ENCODE measurements around the gene ASXL1. TPM values are rescaled to one million over a fixed set of nuclear protein-coding genes. Genes with fewer than 3 reads are reported as not detected.
"Not testable (repeated sequence)": the region's sequence is repeated elsewhere in the genome, so short reads cannot be mapped to it uniquely, and the experiment has no call there.

Gene ASXL1
- polyA plus RNA-seq, 3 donors = 55.7 to 79.7 (median 74.6) TPM

DNA sequence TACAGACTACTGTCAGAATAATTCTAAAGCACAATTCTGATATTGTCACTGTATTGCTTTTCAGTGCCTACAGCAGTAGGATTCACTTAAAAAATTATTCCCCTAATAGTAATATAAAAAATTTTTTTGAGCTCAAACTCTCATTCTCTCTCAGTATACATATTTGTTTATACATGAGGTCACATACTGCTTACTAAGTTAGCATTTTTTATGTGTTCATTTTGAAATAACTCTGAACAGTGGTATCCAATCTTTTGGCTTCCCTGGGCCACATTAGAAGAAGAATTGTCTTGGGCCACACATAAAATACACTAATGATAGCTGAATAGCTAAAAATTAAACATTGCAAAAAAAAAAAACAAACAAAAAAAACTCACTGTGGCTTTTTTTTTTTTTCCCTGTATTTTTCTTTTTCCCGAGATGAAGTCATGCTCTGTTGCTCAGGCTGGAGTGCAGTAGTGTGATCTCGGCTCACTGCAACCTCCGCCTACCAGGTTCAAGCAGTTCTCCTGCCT lies 38.6 kb downstream of the ASXL1 start:
- no peak for DNase-seq

DNA sequence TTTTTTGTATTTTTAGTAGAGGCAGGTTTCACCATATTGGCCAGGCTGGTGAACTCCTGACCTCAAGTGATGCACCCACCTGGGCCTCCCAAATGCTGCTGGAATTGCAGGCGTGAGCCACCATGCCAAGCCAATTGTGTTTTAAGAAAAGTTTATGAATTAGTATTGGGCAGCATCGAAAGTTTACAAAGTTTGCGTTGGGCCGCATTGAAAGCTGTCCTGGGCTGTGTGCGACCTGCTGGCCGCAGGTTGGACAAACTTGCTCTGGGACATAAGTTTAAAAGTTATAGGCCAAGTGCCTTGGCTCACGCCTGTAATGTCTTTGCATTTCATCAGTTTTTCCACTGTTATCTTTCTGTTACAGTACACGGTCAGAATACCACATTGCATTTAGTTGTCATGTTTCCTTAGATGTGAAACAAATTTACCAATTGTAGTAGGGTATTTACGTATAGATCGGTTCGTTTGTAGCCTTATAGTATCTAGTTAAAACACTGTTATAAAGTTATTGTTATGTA lies 39.5 kb downstream of the ASXL1 start:
- no peak for DNase-seq

DNA sequence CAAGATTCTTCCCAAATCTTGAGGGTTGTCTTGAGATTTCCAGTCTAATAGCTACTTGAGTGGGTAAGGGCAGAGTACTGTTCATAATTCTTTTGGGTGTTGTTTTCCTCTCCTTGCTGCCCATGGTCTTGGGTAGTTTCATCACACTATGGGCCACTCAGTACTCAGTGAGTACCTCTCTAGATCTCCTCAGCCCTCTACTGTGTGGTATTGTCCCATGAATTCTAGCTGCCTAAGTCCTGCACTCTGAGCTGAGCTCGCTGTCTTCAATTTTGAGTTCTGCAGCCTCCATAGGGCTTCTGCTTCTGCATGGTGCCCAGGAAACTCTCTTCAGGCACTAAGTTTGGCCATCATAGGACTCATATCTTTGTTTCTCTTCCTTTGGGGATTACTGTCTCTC lies 42.3 kb downstream of the ASXL1 start:
- no peak for DNase-seq

DNA sequence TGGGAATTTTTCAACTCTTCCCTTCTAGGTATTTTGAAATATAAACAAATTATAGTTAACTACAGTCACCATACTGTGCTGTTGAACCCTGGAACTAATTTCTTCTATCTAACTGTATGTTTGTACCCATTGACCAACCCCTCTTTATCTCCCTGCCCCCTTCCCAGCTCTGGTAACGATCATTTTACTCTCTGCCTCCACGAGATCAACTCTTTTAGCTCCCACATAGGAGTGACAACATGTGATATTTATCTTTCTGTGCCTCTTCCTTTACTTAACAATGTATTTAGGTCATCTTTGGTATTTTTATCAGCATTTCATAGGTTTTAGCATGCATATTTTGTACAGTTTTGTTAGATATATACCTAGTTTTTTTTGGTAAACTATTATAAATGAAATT lies 45.9 kb downstream of the ASXL1 start:
- no peak for DNase-seq

DNA sequence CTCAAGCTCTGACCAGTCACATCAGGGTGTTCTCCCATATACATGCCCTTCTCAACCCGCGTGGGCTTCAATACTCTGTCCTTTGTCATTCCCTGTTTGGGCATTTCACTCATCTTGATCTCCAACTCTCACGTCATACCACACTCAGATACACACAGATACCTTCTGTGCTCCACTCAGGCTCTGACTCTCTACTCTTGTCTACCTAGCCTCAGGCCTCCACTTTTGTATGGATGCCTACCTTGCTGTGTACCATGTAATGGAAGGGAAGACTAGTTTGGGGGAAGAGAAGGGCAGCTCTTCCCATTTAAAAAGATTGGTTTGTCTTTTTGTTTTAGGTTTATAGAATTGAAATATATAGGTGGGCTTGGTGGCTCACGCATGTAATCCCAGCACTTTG lies 48.6 kb downstream of the ASXL1 start:
- no peak for DNase-seq

DNA sequence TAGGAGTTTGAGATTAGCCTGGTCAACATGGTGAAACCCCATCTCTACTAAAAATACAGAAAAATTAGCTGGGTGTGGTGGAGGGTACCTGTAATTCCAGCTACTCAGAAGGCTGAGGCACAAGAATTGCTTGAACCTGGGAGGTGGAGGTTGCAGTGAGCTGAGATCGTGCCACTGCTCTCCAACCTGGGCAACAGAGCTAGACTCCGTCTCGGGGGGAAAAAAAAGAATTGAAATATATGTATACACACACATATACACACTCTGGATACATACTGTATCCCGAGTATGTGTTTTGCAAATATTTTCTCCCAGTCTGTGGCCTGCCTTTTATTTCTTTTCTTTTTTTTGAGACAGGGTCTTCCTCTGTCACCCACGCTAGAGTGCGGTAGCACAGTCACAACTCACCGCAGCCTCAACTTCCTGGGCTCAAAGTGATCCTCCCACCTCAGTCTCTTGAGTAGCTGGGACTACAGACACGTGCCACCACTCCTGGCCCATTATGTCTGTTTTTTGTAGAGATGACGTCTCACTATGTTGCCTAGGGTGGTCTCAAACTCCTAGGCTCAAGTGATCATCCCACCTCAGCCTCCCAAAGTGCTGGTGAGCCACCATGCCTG lies 49.1 kb downstream of the ASXL1 start:
- not testable (repeated sequence) for DNase-seq

DNA sequence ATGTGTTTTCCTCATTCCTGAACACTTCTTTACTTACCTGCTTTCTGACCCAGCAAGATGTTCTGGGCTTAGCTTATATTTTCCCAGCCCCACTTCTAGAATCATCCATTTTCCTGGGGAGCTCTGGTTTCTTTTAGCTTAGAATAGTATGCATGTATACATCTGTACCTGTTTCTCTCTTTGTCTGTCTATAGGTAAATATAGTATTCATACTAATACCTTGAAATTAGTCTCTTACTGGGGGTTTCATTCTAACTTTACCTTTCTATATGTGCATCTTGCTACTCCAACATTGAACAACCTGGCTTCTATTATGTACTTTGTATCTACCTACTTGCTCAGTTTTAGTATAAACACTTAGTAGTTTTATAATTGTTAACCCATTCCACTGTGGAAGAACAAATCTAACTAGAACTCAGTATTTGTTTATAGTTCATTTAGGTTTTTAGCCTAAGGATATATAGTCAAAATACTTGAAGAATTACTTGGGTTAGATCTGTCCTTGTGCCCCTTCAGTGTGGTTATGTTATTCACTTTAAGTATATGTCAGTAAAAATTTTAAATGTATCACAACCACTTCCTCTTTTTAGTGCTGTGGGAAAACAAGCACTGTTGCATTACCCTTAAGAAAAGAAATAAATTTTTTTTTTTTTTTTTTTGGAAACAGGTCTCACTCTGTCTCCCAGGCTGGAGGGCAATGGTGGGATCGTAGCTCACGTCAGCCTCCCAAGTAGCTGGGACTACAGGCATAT lies 54.0 kb downstream of the ASXL1 start:
- no peak for DNase-seq

DNA sequence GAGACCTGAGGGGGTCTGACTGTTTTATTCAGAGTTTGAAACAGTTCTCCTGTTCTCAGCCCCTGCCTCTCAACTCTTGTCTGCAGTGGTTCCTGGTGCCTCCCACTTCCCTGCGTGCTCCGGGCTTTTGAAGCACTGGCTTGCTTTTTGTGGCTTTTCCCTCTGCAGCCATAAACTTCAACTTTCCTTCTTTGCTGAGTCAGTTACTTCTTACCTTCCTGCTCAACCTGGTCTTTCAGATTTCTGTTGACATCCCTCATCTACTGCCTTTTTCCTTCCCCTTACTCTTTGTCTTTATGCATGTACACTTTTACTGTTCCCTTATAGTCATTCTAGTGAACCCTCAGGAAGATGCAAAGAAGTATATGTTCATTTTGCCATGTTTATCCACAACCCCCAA lies 57.4 kb downstream of the ASXL1 start:
- DNase-seq = no peak

DNA sequence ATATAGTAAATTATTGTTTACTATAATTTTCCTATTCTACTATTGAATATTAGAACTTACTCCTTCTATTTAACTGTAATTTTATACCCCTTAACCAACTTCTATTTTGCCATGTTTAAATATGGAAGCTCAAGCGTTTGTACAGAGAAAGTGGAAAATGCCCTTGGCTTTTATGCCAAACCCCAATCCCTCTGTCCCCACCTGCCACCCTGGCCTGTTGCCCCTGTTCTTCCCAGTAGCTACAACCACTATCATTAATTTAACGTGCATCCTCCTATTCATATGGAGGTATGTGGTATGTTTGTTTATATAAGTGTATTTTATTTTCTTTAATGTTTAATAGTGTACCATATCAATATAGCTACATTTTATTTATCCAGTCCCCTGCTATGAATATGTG lies 58.1 kb downstream of the ASXL1 start:
- DNase-seq = no peak

DNA sequence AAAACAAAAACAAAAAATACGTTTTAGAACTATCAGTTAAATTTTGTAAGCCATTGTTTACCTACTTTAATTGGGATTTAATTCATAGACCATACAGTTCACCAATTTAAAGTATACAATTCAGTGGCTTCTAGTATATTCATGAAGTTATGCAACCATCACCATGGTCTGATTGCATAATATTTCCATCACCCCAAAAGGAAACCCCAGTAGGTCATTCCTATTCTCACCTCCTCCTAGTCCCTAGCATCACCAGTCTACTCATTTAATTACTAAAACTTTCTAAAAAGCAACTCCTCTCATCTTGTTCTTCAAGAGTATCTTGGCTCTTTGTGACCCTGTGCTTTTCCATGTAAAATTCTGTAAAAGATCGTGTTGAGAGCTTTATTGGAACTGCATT lies 60.2 kb downstream of the ASXL1 start:
- DNase-seq = no peak

DNA sequence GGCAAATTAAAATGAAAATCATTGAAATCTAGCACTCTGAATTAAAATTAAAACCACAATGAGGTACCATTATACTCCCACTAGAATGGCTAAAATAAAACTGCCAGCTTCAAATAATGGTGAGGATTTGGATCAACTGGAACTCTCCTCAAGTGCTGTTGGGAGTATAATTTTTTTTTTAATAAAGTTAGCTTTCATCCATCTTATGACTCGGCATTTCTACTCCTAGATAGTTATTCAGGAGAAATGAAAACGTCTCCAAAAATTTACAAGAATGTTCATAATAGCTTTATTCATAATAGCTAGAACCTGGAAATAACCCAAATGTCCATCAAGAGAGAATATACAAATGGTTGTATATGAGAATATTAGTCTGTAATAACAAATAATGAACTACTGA lies 63.2 kb downstream of the ASXL1 start:
- no peak for DNase-seq

DNA sequence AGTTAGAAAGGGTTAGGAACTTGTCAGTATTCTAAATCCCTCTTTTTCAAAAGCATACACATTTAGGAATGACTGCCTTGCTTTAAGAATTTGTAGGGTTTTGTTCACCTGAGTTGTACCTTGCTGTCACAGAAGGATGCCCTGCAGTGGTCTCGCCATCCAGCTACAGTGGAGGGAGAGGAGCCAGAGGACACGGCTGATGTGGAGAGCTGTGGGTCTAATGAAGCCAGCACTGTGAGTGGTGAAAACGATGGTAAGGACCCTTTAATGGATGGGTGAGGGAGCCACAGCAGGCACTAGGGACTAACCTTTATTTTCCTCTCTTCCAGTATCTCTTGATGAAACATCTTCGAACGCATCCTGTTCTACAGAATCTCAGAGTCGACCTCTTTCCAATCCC lies 69.9 kb downstream of the ASXL1 start:
- no peak for DNase-seq

DNA sequence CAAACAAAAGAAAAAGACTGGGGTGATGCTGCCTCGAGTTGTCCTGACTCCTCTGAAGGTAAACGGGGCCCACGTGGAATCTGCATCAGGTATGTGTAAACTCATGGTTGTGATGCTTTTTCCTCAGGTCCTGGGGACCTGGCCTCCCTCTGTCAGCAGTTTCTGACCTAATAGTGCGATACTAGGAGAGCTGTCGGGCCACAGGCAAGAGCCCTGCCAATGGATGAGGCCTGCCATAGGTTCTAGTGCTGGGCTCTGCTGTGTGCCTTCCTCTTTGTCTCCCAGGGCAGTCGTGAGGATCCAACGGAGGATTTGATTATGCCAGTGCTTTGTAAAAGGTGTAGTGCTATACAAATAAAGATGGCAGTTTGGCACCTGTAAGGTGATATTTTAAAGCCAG lies 71.2 kb downstream of the ASXL1 start:
- DNase-seq = no peak

DNA sequence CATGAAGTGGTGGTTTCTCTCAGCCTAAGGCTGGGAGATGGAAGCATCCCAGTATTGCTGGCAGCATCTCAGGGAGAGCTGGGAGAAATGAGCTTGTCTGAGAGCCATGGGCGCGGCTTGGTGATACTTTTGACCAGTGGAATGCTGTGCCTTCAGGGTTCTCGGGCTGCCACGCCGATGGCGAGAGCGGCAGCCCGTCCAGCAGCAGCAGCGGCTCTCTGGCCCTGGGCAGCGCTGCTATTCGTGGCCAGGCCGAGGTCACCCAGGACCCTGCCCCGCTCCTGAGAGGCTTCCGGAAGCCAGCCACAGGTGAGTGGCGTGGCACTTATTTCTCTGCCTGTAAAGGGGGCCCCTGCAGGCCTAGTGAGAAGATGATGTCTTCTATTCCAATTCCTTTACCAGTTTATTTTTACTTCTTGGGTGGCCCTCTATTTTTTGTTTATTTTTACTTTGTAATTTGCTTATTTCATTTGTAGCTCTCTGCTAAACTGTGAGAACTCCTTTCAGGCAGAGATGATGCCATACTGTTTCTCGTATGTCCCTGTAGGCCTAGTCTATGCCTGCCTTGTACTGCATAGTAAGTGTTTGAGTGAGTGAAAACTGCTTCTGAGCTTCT lies 71.7 kb downstream of the ASXL1 start:
- DNase-seq = no peak

DNA sequence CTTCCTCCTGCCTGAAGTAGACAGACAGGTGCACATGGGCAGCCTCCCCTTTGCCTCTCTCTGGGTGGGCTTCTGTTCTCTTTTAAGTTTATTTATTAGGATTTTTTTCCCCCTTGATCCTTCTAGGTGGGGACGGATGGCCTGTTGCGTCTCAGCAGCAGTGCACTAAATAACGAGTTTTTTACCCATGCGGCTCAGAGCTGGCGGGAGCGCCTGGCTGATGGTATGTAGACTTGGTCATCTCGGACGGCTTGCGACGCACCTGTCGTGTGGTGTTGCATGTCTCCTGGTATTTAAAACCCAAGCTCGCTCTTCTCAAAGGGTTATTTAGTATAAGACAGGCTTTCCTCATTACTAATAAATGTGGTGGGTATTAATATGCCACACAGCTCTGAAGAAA lies 73.3 kb downstream of the ASXL1 start:
- DNase-seq = no peak

DNA sequence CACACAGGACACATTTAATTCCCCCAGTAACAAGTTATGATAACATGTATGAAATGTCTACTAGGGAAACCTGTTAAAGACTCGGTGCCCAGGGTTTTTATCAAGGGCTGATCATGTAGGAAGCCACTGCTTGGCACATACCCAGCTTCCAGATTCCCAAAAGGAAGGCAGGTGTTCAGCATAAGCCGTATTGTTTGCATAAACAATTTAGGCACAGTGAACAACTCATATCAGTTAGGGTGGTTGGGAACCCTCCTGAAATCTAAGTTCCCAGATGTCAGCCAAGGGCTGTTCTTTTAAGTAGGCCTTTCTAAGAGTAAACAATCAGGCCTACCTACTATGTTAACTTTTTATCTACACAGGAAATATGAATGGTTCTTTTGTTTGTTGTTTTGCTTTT lies 74.1 kb downstream of the ASXL1 start:
- no peak for DNase-seq

DNA sequence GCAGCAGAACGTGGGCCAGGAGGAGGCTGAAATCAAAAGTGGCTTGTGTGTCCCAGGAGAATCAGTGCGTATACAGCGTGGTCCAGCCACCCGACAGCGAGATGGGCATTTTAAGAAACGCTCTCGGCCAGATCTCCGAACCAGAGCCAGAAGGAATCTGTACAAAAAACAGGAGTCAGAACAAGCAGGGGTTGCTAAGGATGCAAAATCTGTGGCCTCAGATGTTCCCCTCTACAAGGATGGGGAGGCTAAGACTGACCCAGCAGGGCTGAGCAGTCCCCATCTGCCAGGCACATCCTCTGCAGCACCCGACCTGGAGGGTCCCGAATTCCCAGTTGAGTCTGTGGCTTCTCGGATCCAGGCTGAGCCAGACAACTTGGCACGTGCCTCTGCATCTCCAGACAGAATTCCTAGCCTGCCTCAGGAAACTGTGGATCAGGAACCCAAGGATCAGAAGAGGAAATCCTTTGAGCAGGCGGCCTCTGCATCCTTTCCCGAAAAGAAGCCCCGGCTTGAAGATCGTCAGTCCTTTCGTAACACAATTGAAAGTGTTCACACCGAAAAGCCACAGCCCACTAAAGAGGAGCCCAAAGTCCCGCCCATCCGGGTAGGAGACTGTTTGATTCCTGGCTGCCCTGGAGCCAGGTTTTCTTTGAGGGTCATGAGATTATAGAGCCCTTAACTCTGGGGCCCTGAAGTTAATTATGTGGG lies 75.3 kb downstream of the ASXL1 start:
- no peak for DNase-seq

DNA sequence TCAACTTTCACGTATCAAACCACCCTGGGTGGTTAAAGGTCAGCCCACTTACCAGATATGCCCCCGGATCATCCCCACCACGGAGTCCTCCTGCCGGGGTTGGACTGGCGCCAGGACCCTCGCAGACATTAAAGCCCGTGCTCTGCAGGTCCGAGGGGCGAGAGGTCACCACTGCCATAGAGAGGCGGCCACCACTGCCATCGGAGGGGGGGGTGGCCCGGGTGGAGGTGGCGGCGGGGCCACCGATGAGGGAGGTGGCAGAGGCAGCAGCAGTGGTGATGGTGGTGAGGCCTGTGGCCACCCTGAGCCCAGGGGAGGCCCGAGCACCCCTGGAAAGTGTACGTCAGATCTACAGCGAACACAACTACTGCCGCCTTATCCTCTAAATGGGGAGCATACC lies 76.3 kb downstream of the ASXL1 start:
- no peak for DNase-seq

DNA sequence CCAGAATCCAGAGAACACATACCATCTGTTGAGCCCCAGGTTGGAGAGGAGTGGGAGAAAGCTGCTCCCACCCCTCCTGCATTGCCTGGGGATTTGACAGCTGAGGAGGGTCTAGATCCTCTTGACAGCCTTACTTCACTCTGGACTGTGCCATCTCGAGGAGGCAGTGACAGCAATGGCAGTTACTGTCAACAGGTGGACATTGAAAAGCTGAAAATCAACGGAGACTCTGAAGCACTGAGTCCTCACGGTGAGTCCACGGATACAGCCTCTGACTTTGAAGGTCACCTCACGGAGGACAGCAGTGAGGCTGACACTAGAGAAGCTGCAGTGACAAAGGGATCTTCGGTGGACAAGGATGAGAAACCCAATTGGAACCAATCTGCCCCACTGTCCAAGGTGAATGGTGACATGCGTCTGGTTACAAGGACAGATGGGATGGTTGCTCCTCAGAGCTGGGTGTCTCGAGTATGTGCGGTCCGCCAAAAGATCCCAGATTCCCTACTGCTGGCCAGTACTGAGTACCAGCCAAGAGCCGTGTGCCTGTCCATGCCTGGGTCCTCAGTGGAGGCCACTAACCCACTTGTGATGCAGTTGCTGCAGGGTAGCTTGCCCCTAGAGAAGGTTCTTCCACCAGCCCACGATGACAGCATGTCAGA lies 77.4 kb downstream of the ASXL1 start:
- DNase-seq = no peak

DNA sequence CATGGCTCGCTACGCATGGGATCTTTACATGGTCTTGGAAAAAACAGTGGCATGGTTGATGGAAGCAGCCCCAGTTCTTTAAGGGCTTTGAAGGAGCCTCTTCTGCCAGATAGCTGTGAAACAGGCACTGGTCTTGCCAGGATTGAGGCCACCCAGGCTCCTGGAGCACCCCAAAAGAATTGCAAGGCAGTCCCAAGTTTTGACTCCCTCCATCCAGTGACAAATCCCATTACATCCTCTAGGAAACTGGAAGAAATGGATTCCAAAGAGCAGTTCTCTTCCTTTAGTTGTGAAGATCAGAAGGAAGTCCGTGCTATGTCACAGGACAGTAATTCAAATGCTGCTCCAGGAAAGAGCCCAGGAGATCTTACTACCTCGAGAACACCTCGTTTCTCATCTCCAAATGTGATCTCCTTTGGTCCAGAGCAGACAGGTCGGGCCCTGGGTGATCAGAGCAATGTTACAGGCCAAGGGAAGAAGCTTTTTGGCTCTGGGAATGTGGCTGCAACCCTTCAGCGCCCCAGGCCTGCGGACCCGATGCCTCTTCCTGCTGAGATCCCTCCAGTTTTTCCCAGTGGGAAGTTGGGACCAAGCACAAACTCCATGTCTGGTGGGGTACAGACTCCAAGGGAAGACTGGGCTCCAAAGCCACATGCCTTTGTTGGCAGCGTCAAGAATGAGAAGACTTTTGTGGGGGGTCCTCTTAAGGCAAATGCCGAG lies 78.2 kb downstream of the ASXL1 start:
- DNase-seq = no peak

DNA sequence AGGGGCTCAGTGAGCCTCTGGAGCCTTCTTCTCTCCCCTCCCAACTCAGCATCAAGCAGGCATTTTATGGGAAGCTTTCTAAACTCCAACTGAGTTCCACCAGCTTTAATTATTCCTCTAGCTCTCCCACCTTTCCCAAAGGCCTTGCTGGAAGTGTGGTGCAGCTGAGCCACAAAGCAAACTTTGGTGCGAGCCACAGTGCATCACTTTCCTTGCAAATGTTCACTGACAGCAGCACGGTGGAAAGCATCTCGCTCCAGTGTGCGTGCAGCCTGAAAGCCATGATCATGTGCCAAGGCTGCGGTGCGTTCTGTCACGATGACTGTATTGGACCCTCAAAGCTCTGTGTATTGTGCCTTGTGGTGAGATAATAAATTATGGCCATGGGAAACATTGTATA lies 78.8 kb downstream of the ASXL1 start:
- DNase-seq = no peak

Data from renal pelvis (tissue), 4 donors.